AG04449 (cell line): ENCODE data around the gene OR6B1.

ENCODE experiments used
- CTCF ChIA-PET: fragments of 350-600 bp; formaldehyde crosslinking; extraction: SDS; loops from one replicate; lab custom pipeline; 2021; ENCODE audit warnings: antibody characterized with exemption; lab: Yijun Ruan, JAX
- POLR2A ChIA-PET: fragments of 400-600, 350-600 bp; formaldehyde crosslinking; extraction: SDS; loops from one replicate; lab custom pipeline; 2020; ENCODE audit warnings: antibody characterized with exemption, inconsistent platforms; lab: Yijun Ruan, JAX
- DNase-seq: peaks from one replicate; pipeline ENCODE4 v3.0.0-alpha.2; 2010; ENCODE audit warnings: low read depth, low spot score
- H3K4me3 ChIP-seq: 2 replicates; pipeline ENCODE4 v1.5.1; 2011; ENCODE audit warnings: low read depth, mild to moderate bottlenecking, control low read depth, low read length
- CTCF ChIP-seq: IDR thresholded peaks from one replicate; pipeline ENCODE4 v1.5.1; 2011; ENCODE audit warnings: mild to moderate bottlenecking, moderate library complexity, low read length, control low read depth, inconsistent platforms; ENCODE audit not compliant: insufficient read depth; ENCODE audit errors: missing control alignments

OR6B1 gene

GRCh38 chr7:143965280-143965679 is 34.8 kb upstream of the OR6B1 start:
- TF ChIP-seq CTCF: no peak
- ChIA-PET CTCF (no interaction called here), POLR2A (no interaction called here)
- DNase-seq: no peak
- no peak overlapping the region for H3K4me3 ChIP-seq

GRCh38 chr7:143967398-143967797 is 32.7 kb upstream of the OR6B1 start:
- no peak overlapping the region for H3K4me3 ChIP-seq
- ChIA-PET CTCF (no interaction called here), POLR2A (no interaction called here)
- DNase-seq: no peak
- TF ChIP-seq CTCF: no peak

- ChIA-PET POLR2A (no interaction called here), CTCF (no interaction called here)
- no peak for TF ChIP-seq CTCF
- no peak overlapping the region for H3K4me3 ChIP-seq
- no peak for DNase-seq
Measured at GRCh38 chr7:143973870-143974416, 26.2 kb upstream of the OR6B1 start.

GRCh38 chr7:143974459-143974858 is 25.7 kb upstream of the OR6B1 start:
- POLR2A ChIA-PET: no interaction called here
- no peak for TF ChIP-seq CTCF
- CTCF ChIA-PET: no interaction called here
- H3K4me3 ChIP-seq: no peak overlapping the region
- no peak for DNase-seq

- H3K4me3 ChIP-seq: no peak overlapping the region
- ChIA-PET CTCF (no interaction called here), POLR2A (no interaction called here)
- no peak for DNase-seq
- no peak for TF ChIP-seq CTCF
Measured at GRCh38 chr7:143975617-143976016, 24.5 kb upstream of the OR6B1 start.

- POLR2A ChIA-PET: no interaction called here
- TF ChIP-seq CTCF: no peak
- CTCF ChIA-PET: no interaction called here
- no peak for DNase-seq
- H3K4me3 ChIP-seq: no peak overlapping the region
Measured at GRCh38 chr7:143978585-143978984, 21.5 kb upstream of the OR6B1 start.
